Rectal smooth muscle tissue (tissue), 1 donor: ENCODE measurements around the gene PRAMEF1.
"Not testable (repeated sequence)": the region's sequence is repeated elsewhere in the genome, so short reads cannot be mapped to it uniquely, and the experiment has no call there.

Experiments used
- H3K27ac ChIP-seq: one replicate; pipeline ENCODE4 v1.7.0; 2013; ENCODE audit warnings: low read depth, low read length, inconsistent platforms
- H3K27me3 ChIP-seq: one replicate; pipeline ENCODE4 v1.7.0; 2013; ENCODE audit warnings: low read length; ENCODE audit not compliant: control insufficient read depth, insufficient read depth
- H3K36me3 ChIP-seq: one replicate; pipeline ENCODE4 v1.7.0; 2013; ENCODE audit warnings: low read length; ENCODE audit not compliant: control insufficient read depth, insufficient read depth
- H3K4me1 ChIP-seq: one replicate; pipeline ENCODE4 v1.7.0; 2013; ENCODE audit warnings: low read length; ENCODE audit not compliant: control insufficient read depth, insufficient read depth
- H3K4me3 ChIP-seq: one replicate; pipeline ENCODE4 v1.7.0; 2013; ENCODE audit warnings: low read length
- H3K9ac ChIP-seq: one replicate; pipeline ENCODE4 v1.7.0; 2013; ENCODE audit warnings: low read length

Gene PRAMEF1

GRCh38 chr1:12781488-12781887, 9.7 kb upstream of the PRAMEF1 start:
- not testable (repeated sequence) for H3K4me1 ChIP-seq, H3K9ac ChIP-seq, H3K27me3 ChIP-seq, H3K4me3 ChIP-seq, H3K27ac ChIP-seq, H3K36me3 ChIP-seq

GRCh38 chr1:12783783-12784182, 7.4 kb upstream of the PRAMEF1 start:
- H3K27ac ChIP-seq, H3K27me3 ChIP-seq, H3K36me3 ChIP-seq, H3K4me1 ChIP-seq, H3K9ac ChIP-seq, H3K4me3 ChIP-seq: not testable (repeated sequence)

- H3K36me3 ChIP-seq, H3K9ac ChIP-seq, H3K4me1 ChIP-seq, H3K27ac ChIP-seq, H3K4me3 ChIP-seq, H3K27me3 ChIP-seq: not testable (repeated sequence)
These were observed 6.5 kb upstream of the PRAMEF1 start for GRCh38 chr1:12784729-12785128.

GRCh38 chr1:12798911-12799310, 7.7 kb downstream of the PRAMEF1 start:
- no peaks in the 10 kb centered on the region for H3K27me3 ChIP-seq
- H3K36me3 ChIP-seq, result no peaks in the 10 kb centered on the region
- no peak overlapping the region for H3K27ac ChIP-seq
- H3K9ac ChIP-seq, result no peak overlapping the region
- no peaks in the 10 kb centered on the region for H3K4me1 ChIP-seq
- H3K4me3 ChIP-seq, result no peak overlapping the region

GRCh38 chr1:12799730-12800129, 8.5 kb downstream of the PRAMEF1 start:
- no peaks in the 10 kb centered on the region for H3K4me1 ChIP-seq
- H3K9ac ChIP-seq, result no peak overlapping the region
- H3K27me3 ChIP-seq, result no peaks in the 10 kb centered on the region
- H3K27ac ChIP-seq, result no peak overlapping the region
- H3K36me3 ChIP-seq, result no peaks in the 10 kb centered on the region
- no peak overlapping the region for H3K4me3 ChIP-seq

GRCh38 chr1:12809933-12810332, 18.7 kb downstream of the PRAMEF1 start:
- Histone ChIP-seq H3K4me3 (no peak overlapping the region), H3K27me3 (no peaks in the 10 kb centered on the region), H3K4me1 (no peaks in the 10 kb centered on the region), H3K9ac (no peak overlapping the region), H3K36me3 (no peaks in the 10 kb centered on the region), H3K27ac (no peak overlapping the region)

- Histone ChIP-seq H3K4me3 (no peak overlapping the region), H3K27ac (no peak overlapping the region), H3K4me1 (no peaks in the 10 kb centered on the region), H3K27me3 (no peaks in the 10 kb centered on the region), H3K9ac (no peak overlapping the region), H3K36me3 (no peaks in the 10 kb centered on the region)
These were observed 19.7 kb downstream of the PRAMEF1 start for GRCh38 chr1:12810691-12811408.

GRCh38 chr1:12811409-12811784, 20.2 kb downstream of the PRAMEF1 start:
- no peaks in the 10 kb centered on the region for H3K27me3 ChIP-seq
- H3K27ac ChIP-seq, result no peak overlapping the region
- no peak overlapping the region for H3K4me3 ChIP-seq
- no peaks in the 10 kb centered on the region for H3K4me1 ChIP-seq
- H3K9ac ChIP-seq, result no peak overlapping the region
- no peaks in the 10 kb centered on the region for H3K36me3 ChIP-seq

GRCh38 chr1:12819061-12819460, 27.9 kb downstream of the PRAMEF1 start:
- H3K4me1 ChIP-seq, H3K4me3 ChIP-seq, H3K9ac ChIP-seq, H3K36me3 ChIP-seq, H3K27ac ChIP-seq, H3K27me3 ChIP-seq: not testable (repeated sequence)

- H3K36me3 ChIP-seq, result not testable (repeated sequence)
These were observed 40.1 kb downstream of the PRAMEF1 start, which contains the start of gene PRAMEF11 for GRCh38 chr1:12831310-12831709. Gene PRAMEF11, minus strand, starts transcription at chr1:12831410. Its CDS starts 2,621 bp downstream, at chr1:12828789.

GRCh38 chr1:12833251-12833650, 42.1 kb downstream of the PRAMEF1 start:
- H3K4me1 ChIP-seq, H3K27me3 ChIP-seq, H3K27ac ChIP-seq, H3K36me3 ChIP-seq, H3K9ac ChIP-seq, H3K4me3 ChIP-seq: not testable (repeated sequence)

More at GRCh38 chr1:12831310-12831709, 40.1 kb downstream of the PRAMEF1 start, which contains the start of gene PRAMEF11:
- not testable (repeated sequence) for H3K27ac ChIP-seq, H3K27me3 ChIP-seq, H3K9ac ChIP-seq, H3K4me1 ChIP-seq, H3K4me3 ChIP-seq
